H4 (cell line): Measurements from ENCODE around the gene YIPF5. TPM values are rescaled to one million over a fixed set of nuclear protein-coding genes. Genes with fewer than 3 reads are reported as not detected.
A peak's percentile ranks its signal among the peaks of the same experiment; 100 is the strongest.

Source experiments
- DNase-seq: peaks from one replicate; pipeline ENCODE4 v3.0.0-alpha.2; 2015; ENCODE audit warnings: low spot score
- total RNA-seq: library from RNA; depleted of rRNA; stranded (reverse); fragments of >200 nt; shearing (Covaris generic); gene quantifications from 2 replicates; pipeline ENCODE4 v1.2.3, GENCODE V29; 2014; rRNA removed

YIPF5 gene
- 116 and 122 TPM in 2 replicates for total RNA-seq

GRCh38 chr5:144170276-144171024 lies at the start of gene YIPF5, which contains the start of gene KCTD16:
Gene YIPF5, minus strand, starts transcription at chr5:144170659. Its CDS starts 704 bp downstream, at chr5:144169955.
Gene KCTD16, plus strand, starts transcription at chr5:144170873.
- peak; percentile 98 for DNase-seq

GRCh38 chr5:144219869-144220268 lies 49.4 kb upstream of the YIPF5 start:
- no peak for DNase-seq

DNA sequence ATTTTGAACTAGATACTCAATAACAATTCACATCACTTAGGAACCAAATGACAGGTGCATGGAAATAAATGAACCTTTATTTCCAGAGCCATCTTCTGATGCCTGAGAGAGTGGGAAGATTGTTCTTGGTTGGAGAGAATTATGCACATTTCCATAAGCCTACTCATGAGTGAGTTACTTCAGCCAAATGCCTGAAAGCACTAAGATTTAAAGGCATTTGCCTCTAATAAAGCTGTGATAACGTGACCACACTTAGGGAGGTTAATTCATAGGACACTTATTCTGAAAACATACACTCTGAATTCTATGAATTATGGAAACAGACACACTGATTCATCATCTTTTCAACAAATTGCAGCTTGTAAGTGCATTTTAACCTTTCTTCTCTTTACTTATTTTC lies 40.2 kb upstream of the YIPF5 start:
- DNase-seq = no peak

GRCh38 chr5:144209361-144209760 lies 38.9 kb upstream of the YIPF5 start:
- no peak for DNase-seq

DNA sequence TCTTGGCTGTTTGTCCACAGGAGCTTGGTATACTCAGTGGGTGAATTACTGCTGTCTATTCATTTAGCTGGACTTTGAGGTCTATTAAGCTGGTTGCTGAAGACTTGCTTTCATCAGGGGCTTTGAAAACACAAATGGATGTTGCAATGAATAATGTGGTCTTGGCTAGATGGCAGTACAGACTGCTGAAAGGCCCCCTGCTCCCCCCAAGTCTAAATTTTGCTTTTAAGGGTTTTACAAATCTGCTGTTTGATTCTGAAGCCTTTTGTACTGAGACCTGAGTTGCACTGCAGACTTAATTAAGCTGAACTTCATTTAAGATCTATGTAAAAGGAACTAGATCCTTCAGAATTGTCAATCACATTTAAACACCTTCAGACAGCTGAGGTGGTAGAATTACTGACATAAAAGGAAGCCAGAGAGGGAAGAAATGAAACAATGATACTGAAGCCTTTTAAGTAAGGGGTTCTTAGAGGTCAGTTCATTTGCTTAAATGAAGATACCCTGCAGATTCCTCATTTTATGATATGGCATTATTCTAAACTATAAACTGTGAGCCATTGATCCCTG lies 37.5 kb upstream of the YIPF5 start:
- DNase-seq = no peak

DNA sequence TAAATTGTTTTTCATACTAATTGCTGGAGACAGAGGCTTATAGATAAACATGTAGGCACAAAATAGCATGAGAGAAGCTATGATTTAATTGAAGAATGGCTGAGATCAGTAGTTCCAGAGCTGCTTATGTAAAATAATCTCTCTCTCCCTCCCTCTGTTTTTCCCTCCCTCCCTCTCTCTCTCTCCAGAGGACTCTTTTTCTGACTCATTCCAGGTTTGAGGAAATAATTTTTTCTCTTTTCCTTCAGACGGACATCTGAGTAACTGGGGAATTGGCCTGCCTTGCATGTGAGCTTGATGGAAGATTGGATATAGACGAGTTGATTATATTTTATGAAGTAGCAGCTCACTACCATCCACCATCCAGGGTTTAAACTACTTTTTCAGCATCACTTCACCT lies 35.7 kb upstream of the YIPF5 start:
- no peak for DNase-seq

DNA sequence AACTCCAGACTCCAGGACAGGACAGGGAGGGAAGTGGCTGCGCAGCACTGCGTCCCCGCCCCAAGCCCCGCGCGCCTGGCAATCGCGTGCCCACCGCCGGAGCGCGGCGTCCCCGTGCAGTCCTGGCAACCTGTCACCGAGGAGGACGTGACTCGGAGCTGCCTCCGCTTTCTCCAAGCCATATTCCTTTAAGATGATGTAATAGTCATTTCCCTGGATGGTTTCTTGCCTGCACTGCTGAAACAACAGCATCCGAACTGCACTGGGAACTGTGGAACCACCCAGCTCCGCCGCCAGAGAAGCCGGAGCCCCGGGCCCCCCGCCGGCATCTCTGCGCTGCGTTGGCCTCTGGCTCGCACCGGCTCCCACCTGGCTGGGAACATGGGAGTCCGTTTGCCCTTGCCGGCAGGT lies 34.7 kb upstream of the YIPF5 start:
- DNase-seq = peak; percentile 65

GRCh38 chr5:144203750-144204596 lies 33.5 kb upstream of the YIPF5 start:
- peak; percentile 65 for DNase-seq

- DNase-seq = no peak
These were observed 32.3 kb upstream of the YIPF5 start for GRCh38 chr5:144202726-144203125.

DNA sequence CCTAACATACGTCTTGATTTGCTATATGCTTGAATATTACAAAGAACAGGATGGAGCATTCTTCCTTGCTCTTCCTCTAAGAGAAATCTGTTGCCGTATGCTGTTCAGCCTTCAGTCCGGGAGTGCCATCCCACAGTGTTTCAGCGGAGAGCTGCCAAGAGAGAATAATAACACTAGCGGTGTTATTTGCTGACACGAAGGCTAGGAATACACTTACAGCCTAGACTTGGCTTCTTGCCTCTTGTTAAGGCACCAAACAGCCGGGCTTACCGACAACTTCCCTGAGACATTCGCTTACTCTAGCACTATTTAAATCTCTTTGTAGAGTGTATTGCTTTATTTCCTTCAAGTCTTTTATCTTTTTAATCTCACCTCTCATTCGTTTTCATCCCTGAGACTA lies 31.6 kb upstream of the YIPF5 start:
- DNase-seq = peak; percentile 51

DNA sequence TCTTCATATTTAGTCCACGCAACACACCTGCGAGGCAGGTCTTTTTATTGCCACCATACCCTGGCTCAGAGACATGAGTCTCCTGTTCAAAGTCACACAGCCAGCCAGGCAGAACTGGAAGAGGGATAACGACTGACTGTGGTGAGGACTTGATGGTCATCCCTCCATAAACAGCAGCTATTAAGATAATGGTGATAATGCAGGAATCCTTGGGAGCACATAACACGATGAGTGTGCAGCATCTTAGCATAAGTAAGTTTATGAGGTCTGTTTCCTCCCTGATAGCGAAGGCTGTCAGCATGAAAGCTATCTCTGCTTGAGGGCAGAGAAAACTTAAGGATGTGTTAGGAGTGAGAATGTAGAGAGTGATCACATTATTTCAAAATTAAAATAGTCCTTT lies 31.1 kb upstream of the YIPF5 start:
- no peak for DNase-seq

DNA sequence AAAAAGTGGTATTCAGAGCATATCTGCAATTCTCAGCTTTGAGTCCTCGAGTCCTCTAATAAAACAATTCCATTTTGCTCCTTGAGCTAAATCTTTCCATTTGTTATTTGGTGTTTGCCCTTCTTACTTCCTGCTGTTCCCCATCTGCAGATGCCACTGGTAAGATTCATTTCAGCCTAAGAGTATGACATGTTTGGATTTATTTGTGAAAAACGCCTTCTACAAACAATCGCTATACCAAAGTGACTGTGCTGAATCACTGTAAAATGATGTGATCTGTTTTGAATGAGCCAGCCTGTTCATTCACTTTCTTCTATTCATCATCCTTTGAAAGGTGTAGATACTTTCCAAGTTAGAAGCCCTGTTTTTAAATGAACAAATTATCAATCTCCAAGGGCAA lies 27.9 kb upstream of the YIPF5 start:
- peak; percentile 46 for DNase-seq

DNA sequence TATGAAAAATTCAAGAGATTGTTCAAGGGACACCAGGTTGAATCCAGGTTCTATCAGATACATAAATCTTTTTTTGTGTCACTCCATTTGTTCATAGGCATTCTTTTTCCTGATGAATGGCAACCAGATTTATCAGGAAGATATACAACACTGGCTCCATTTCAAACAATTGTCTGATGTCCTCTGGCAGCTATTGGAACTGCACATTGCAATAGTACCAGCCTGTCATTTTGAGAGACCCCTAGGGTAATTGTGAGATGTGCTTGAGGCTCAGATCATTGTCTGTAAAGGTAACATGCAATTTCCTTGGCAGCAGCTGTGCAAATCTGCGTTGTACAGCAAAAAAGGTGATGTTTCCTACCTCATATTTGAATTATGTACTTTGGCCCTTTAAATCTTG lies 26.2 kb upstream of the YIPF5 start:
- no peak for DNase-seq

- peak; percentile 15 for DNase-seq
These were observed 25.0 kb upstream of the YIPF5 start for GRCh38 chr5:144195448-144195847.

- DNase-seq = no peak
These were observed 23.7 kb upstream of the YIPF5 start for GRCh38 chr5:144194144-144194543.

DNA sequence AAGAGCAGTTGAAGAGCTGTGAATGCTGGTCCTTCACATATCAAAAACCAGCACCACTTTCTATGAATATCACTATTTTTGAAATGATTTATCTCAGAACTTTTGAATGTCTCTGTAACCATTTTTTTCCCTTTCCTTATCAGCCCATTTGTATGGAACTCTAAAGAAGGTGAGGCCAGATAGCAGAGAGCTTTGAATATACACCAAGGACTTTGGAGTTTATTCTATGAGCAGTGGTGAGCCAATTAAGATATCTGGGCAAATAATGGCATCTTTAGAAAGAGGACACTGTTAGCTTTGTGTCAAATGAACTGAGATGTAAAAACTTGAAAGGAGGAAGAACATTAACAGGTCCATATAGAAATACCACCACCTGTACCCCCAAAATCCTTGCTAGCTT lies 22.2 kb upstream of the YIPF5 start:
- DNase-seq = no peak

GRCh38 chr5:144191998-144192397 lies 21.5 kb upstream of the YIPF5 start:
- DNase-seq = peak; percentile 88

DNA sequence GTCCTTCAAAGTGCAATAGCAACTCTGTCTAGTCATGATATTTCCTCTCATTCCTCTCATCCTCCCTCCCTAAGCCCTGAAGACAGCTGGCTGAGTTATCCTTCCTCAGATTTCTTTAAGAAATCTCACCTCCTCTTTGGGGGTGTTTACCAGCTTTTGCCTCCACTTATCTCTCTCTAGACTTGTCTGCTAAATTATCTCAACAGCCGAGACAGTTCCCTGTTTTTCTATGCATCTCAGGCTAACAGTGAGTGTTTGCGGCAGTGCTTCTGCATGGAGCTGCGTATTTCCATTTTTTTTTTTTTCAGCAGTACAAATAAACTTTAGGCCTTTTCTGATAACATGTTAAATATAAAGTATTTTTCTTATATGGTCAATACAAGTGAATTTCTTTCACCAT lies 21.1 kb upstream of the YIPF5 start:
- no peak for DNase-seq

DNA sequence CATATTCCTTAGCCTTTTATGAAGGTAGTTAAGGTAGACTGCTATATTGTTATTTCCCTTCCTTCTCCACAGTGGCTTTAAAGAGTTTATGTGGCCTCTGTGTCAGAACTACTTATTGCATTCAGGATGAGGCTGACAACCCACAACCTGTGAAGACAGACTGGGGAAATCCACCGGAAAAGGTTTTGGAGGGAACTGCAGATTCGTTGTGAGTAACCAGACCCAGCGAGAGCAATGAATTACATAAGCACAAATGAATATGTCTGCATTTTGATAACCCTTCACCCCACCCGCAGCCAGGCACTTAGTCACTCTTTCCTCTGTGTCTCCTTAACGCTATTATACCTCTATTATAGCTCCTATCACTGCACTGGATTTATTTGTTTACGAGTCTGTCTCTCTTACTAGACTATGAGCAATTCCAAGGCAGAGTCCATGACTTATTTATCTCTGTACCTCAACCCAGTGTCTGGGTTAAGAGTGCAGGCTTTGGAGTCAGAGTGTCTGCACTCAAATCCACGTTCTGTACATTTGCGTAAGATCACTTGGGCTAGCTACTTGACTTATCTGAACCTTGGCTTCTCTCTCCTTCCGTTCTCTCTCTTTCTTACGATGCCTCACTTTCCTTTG lies 19.5 kb upstream of the YIPF5 start:
- DNase-seq = peak; percentile 71

GRCh38 chr5:144187699-144188294 lies 17.3 kb upstream of the YIPF5 start:
- DNase-seq = peak; percentile 96

DNA sequence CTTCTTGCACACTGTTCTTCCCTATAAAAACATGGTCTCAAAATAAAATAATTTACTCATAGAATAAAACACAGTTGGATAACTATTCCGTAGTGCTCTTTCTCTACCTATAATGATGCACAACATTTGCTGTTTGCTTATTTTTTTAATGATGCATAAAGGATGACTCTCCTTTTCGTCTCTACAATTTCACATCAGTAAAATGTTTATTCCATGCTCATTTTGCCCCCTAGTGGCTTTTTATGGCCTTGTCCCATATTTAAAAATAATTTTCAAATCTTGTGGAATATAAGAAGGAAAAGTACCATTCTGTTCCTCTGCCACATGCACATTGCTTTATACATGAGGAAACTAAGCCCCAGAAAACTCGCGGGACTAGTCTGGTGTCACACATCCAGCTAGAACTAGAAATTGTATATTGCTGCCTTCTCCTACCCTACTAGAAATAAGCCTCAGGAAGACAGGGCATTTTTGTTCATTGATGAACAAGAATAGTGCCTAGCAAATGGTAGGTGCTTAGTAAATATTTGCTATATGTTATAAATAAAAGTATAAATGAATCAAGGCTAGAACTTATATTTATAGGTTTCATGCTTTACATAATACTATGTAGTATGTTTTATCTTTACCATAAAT lies 12.9 kb upstream of the YIPF5 start:
- peak; percentile 46 for DNase-seq
